ENCODE measurements around the gene HNF1A.

Gene HNF1A

GRCh38 chr12:120981407-120981941 is 3.1 kb downstream of the HNF1A start:
- Histone ChIP-seq H3K27ac (no peak overlapping the region), H3K4me3 (no peak overlapping the region)

GRCh38 chr12:120982659-120983058 is 4.3 kb downstream of the HNF1A start:
- Histone ChIP-seq H3K27ac (no peak overlapping the region), H3K4me3 (no peak overlapping the region)

GRCh38 chr12:120983759-120984158 is 5.4 kb downstream of the HNF1A start:
- Histone ChIP-seq H3K27ac (no peak overlapping the region), H3K4me3 (no peak overlapping the region)

GRCh38 chr12:120984351-120984898 is 6.1 kb downstream of the HNF1A start:
- H3K27ac ChIP-seq, result no peak overlapping the region
- H3K4me3 ChIP-seq, result no peak overlapping the region

- Histone ChIP-seq H3K27ac (no peak overlapping the region), H3K4me3 (no peak overlapping the region)
Measured at GRCh38 chr12:120988234-120988633, 9.9 kb downstream of the HNF1A start.

GRCh38 chr12:120988658-120989057 is 10.3 kb downstream of the HNF1A start:
- Histone ChIP-seq H3K4me3 (no peak overlapping the region), H3K27ac (no peak overlapping the region)

GRCh38 chr12:120989687-120990086 is 11.3 kb downstream of the HNF1A start:
- Histone ChIP-seq H3K27ac (no peak overlapping the region), H3K4me3 (no peak overlapping the region)

GRCh38 chr12:120990487-120991055 is 12.2 kb downstream of the HNF1A start:
- H3K4me3 ChIP-seq, result no peak overlapping the region
- no peak overlapping the region for H3K27ac ChIP-seq

- Histone ChIP-seq H3K27ac (no peak overlapping the region), H3K4me3 (no peak overlapping the region)
Measured at GRCh38 chr12:120991965-120992364, 13.6 kb downstream of the HNF1A start.

GRCh38 chr12:120992989-120993388 is 14.6 kb downstream of the HNF1A start:
- no peak overlapping the region for H3K27ac ChIP-seq
- H3K4me3 ChIP-seq, result no peak overlapping the region

GRCh38 chr12:120993496-120993895 is 15.2 kb downstream of the HNF1A start:
- no peak overlapping the region for H3K27ac ChIP-seq
- no peak overlapping the region for H3K4me3 ChIP-seq

- H3K4me3 ChIP-seq, result no peak overlapping the region
- no peak overlapping the region for H3K27ac ChIP-seq
Measured at GRCh38 chr12:120994059-120994458, 15.7 kb downstream of the HNF1A start.

GRCh38 chr12:120994589-120995337 is 16.4 kb downstream of the HNF1A start:
- Histone ChIP-seq H3K27ac (no peak overlapping the region), H3K4me3 (no peak overlapping the region)

- no peak overlapping the region for H3K27ac ChIP-seq
- H3K4me3 ChIP-seq, result no peak overlapping the region
Measured at GRCh38 chr12:120996133-120996746, 17.9 kb downstream of the HNF1A start.

GRCh38 chr12:120997448-120997847 is 19.1 kb downstream of the HNF1A start:
- no peak overlapping the region for H3K4me3 ChIP-seq
- no peak overlapping the region for H3K27ac ChIP-seq

- no peak overlapping the region for H3K27ac ChIP-seq
- H3K4me3 ChIP-seq, result no peak overlapping the region
Measured at GRCh38 chr12:120998435-120998834, 20.1 kb downstream of the HNF1A start.

- no peak overlapping the region for H3K27ac ChIP-seq
- no peak overlapping the region for H3K4me3 ChIP-seq
Measured at GRCh38 chr12:120999191-121000120, 21.1 kb downstream of the HNF1A start.

GRCh38 chr12:121000530-121000929 is 22.2 kb downstream of the HNF1A start:
- H3K4me3 ChIP-seq, result no peak overlapping the region
- no peak overlapping the region for H3K27ac ChIP-seq

GRCh38 chr12:121001060-121001459 is 22.7 kb downstream of the HNF1A start:
- no peak overlapping the region for H3K4me3 ChIP-seq
- H3K27ac ChIP-seq, result no peak overlapping the region

All from skin epidermis (tissue), 12 donors.